ENCODE data around the gene POLD2. TPM values are rescaled to one million over a fixed set of nuclear protein-coding genes. Genes with fewer than 3 reads are reported as not detected.

The POLD2 gene
- total and polyA plus RNA-seq, 2 of the 8 experiments (the other 6 are each of a cell fraction or from before 2014, with no cell fraction given): 148 to 214 TPM

- TF ChIP-seq CHD7 (IDR thresholded peaks at IDR 0.05; ENCODE audit: insufficient replicate concordance, low read length): no peak
- TF ChIP-seq RXRA (IDR thresholded peaks at IDR 0.05; ENCODE audit: insufficient read depth, low read depth, low read length): no peak
- no peak for TF ChIP-seq KDM4A (IDR thresholded peaks at IDR 0.05; ENCODE audit: low read depth, low read length, severe bottlenecking)
- no peak for TF ChIP-seq NANOG (IDR thresholded peaks at IDR 0.05; ENCODE audit: insufficient read depth, low read depth, low read length, poor library complexity, severe bottlenecking)
- no peak for TF ChIP-seq BACH1 (IDR thresholded peaks at IDR 0.05; ENCODE audit: low read length)
- TF ChIP-seq EGR1 (IDR thresholded peaks at IDR 0.05; ENCODE audit: borderline replicate concordance, low read depth, low read length): no peak
- no peak for TF ChIP-seq BCL11A (IDR thresholded peaks at IDR 0.05; ENCODE audit: low read depth in 2 of 2, low read length in 2 of 2)
- no peak for TF ChIP-seq KDM5A (IDR thresholded peaks at IDR 0.05; ENCODE audit: low read length)
- no peak for TF ChIP-seq CBX8 (IDR thresholded peaks at IDR 0.05; ENCODE audit: borderline replicate concordance, low read depth, low read length)
- no peak for TF ChIP-seq SIN3A (conservative IDR thresholded peaks at IDR 0.05 in 1 of 2, IDR thresholded peaks at IDR 0.05 in 1 of 2; ENCODE audit: low read depth in 1 of 2, low read length in 2 of 2)
Measured at GRCh38 chr7:44102846-44103565, 20.3 kb downstream of the POLD2 start (continued).

Data from H1 (cell line).